Measurements from ENCODE around the gene RGR.

- TF ChIP-seq CTCF (IDR thresholded peaks at IDR 0.05): no peak
- no peak for TF ChIP-seq POLR2A (IDR thresholded peaks at IDR 0.05)
These were observed 53.2 kb downstream of the RGR start for GRCh38 chr10:84298057-84298456.
